ENCODE data around the gene NFASC.

DNA sequence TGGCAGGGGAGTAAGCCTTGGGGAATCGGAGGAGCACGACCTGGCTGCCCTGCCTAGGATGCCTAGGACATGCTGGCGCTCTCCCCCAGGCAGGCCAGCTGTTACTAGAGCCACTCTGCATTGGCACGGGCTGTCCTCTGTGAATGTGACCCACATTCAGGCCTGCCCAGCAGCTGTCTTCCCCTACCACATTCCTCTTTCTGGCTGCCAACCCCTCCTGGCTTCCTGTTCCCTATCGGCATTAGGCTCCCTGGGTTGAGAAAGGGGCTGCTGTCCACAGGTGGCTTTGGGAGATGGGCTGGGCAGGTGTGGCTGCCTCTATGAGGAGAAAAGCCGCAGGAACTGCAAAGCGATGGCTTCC lies 2.3 kb upstream of the NFASC start:
- TF ChIP-seq, protein P1, sequence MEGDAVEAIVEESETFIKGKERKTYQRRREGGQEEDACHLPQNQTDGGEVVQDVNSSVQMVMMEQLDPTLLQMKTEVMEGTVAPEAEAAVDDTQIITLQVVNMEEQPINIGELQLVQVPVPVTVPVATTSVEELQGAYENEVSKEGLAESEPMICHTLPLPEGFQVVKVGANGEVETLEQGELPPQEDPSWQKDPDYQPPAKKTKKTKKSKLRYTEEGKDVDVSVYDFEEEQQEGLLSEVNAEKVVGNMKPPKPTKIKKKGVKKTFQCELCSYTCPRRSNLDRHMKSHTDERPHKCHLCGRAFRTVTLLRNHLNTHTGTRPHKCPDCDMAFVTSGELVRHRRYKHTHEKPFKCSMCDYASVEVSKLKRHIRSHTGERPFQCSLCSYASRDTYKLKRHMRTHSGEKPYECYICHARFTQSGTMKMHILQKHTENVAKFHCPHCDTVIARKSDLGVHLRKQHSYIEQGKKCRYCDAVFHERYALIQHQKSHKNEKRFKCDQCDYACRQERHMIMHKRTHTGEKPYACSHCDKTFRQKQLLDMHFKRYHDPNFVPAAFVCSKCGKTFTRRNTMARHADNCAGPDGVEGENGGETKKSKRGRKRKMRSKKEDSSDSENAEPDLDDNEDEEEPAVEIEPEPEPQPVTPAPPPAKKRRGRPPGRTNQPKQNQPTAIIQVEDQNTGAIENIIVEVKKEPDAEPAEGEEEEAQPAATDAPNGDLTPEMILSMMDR (IDR thresholded peaks at IDR 0.05; ENCODE audit: low read depth, low read length), result no peak
- no peak for TF ChIP-seq EZH2phosphoT487 (IDR thresholded peaks at IDR 0.05; ENCODE audit: low read depth)
